Measurements from ENCODE around the gene ABCB6. TPM values are rescaled to one million over a fixed set of nuclear protein-coding genes. Genes with fewer than 3 reads are reported as not detected.
"Not testable (repeated sequence)": the region's sequence is repeated elsewhere in the genome, so short reads cannot be mapped to it uniquely, and the experiment has no call there.

Gene ABCB6
- total RNA-seq, 5 donors from 2014 or later (not counting 1 experiment from before 2014, with no cell fraction given): 4.1 to 16.5 (median 13.0) TPM

GRCh38 chr2:219204425-219205164 lies 14.2 kb downstream of the ABCB6 start:
- Histone ChIP-seq H3K27ac (ENCODE audit: low read length) (no peak overlapping the region), H3K9me3 (no peaks in the 10 kb centered on the region), H3K4me3 (ENCODE audit: control insufficient read depth in 1 of 2, extremely low read depth in 1 of 2, low read length in 1 of 2) (no peak overlapping the region), H3K4me1 (ENCODE audit: control insufficient read depth in 1 of 2, extremely low read depth in 1 of 2, insufficient read depth in 2 of 2, low read length in 2 of 2) (peaks cover 14 to 43% of the 10 kb centered on the region in 2 experiments), H3K27me3 (replicated peaks in 1 of 2; ENCODE audit: control insufficient read depth in 2 of 2, extremely low read depth in 1 of 2, insufficient read depth in 2 of 2, low read length in 1 of 2) (peaks cover 0 to under 1% of the 10 kb centered on the region in 2 experiments), H3K36me3 (ENCODE audit: control insufficient read depth in 2 of 2, extremely low read depth in 1 of 2, insufficient read depth in 1 of 2, low read length in 1 of 2) (peaks cover 0 to 22% of the 10 kb centered on the region in 2 donors)
- ChIA-PET POLR2A (interaction anchor here (0.6 kb wide), 3 partner anchors 32 to 47 kb away, joined by 3 to 5 read pairs (median 5); no protein-coding TSS in a partner anchor), CTCF (no interaction called here)
- Mint-ChIP-seq H3K4me3 (no peak overlapping the region), H3K27me3 (peaks cover 0 to under 1% of the 10 kb centered on the region in 2 donors), H3K27ac (peak overlapping the region; percentile 55 to 72), H3K36me3 (peaks cover 4% of the 10 kb centered on the region), H3K4me1 (peaks cover 36 to 40% (median 37%) of the 10 kb centered on the region in 3 donors), H3K9me3 (no peaks in the 10 kb centered on the region)
- DNase-seq: no peak
- 80% methylated on average over 1 of the region's 7 CpGs for WGBS (ENCODE audit: insufficient coverage)
- no peak for ATAC-seq (replicated peaks in 1 of 4)

GRCh38 chr2:219201331-219201730 lies 17.4 kb downstream of the ABCB6 start:
- H3K9me3 Mint-ChIP-seq; H3K27me3 ChIP-seq (replicated peaks in 1 of 2; ENCODE audit: control insufficient read depth in 2 of 2, extremely low read depth in 1 of 2, insufficient read depth in 2 of 2, low read length in 1 of 2); H3K27me3 Mint-ChIP-seq; H3K36me3 ChIP-seq (ENCODE audit: control insufficient read depth in 2 of 2, extremely low read depth in 1 of 2, insufficient read depth in 1 of 2, low read length in 1 of 2); H3K4me3 Mint-ChIP-seq; ATAC-seq (replicated peaks in 1 of 4); H3K4me3 ChIP-seq (ENCODE audit: control insufficient read depth in 1 of 2, extremely low read depth in 1 of 2, low read length in 1 of 2); H3K9me3 ChIP-seq; H3K27ac Mint-ChIP-seq; H3K36me3 Mint-ChIP-seq; POLR2A ChIA-PET; DNase-seq; H3K27ac ChIP-seq (ENCODE audit: low read length): not testable (repeated sequence)
- 85% methylated on average over 8 of the region's 21 CpGs for WGBS (ENCODE audit: insufficient coverage)
- CTCF ChIA-PET: interaction anchor here in 1 of 2 donors (0.6 kb wide), 1 partner anchor 294 kb away, joined by 3 read pairs; no protein-coding TSS in a partner anchor
- peaks cover 0 to 22% of the 10 kb centered on the region in 2 experiments for H3K4me1 ChIP-seq (ENCODE audit: control insufficient read depth in 1 of 2, extremely low read depth in 1 of 2, insufficient read depth in 2 of 2, low read length in 2 of 2)
- peaks cover 21 to 24% (median 21%) of the 10 kb centered on the region in 3 donors for H3K4me1 Mint-ChIP-seq

- Mint-ChIP-seq H3K27ac (peak overlapping the region; percentile 87 to 88), H3K4me1 (peaks cover 16 to 20% (median 16%) of the 10 kb centered on the region in 3 donors), H3K4me3 (peak overlapping the region; percentile 76 to 81 (median 78))
- DNase-seq: peak in 18 of 35 experiments; percentile 8 to 56 (median 24)
- not testable (repeated sequence) for H3K27me3 ChIP-seq (replicated peaks in 1 of 2; ENCODE audit: control insufficient read depth in 2 of 2, extremely low read depth in 1 of 2, insufficient read depth in 2 of 2, low read length in 1 of 2); H3K9me3 Mint-ChIP-seq; H3K36me3 Mint-ChIP-seq; ATAC-seq (replicated peaks in 1 of 4); H3K36me3 ChIP-seq (ENCODE audit: control insufficient read depth in 2 of 2, extremely low read depth in 1 of 2, insufficient read depth in 1 of 2, low read length in 1 of 2); H3K27me3 Mint-ChIP-seq; H3K9me3 ChIP-seq
- POLR2A ChIA-PET: interaction anchor here in 1 of 2 donors (0.7 kb wide), 1 partner anchor 134 kb away, joined by 7 read pairs; no protein-coding TSS in a partner anchor
- 50% methylated on average over 19 of the region's 26 CpGs for WGBS (ENCODE audit: insufficient coverage)
- CTCF ChIA-PET: interaction anchor here in 1 of 2 donors (0.6 to 1.1 kb wide), 4 partner anchors 11 to 295 kb away, joined by 3 to 10 read pairs (median 4); no protein-coding TSS in a partner anchor
- peaks cover 0 to 16% of the 10 kb centered on the region in 2 experiments for H3K4me1 ChIP-seq (ENCODE audit: control insufficient read depth in 1 of 2, extremely low read depth in 1 of 2, insufficient read depth in 2 of 2, low read length in 2 of 2)
- peak overlapping the region in 1 of 2 donors; percentile 39 for H3K4me3 ChIP-seq (ENCODE audit: control insufficient read depth in 1 of 2, extremely low read depth in 1 of 2, low read length in 1 of 2)
- H3K27ac ChIP-seq (ENCODE audit: low read length): peak overlapping the region; percentile 34
These were observed 18.0 kb downstream of the ABCB6 start for GRCh38 chr2:219200502-219201326.

GRCh38 chr2:219199470-219200211 lies 19.1 kb downstream of the ABCB6 start:
- CTCF ChIA-PET: interaction anchor here (0.6 to 1.1 kb wide), 5 partner anchors 18 to 65 kb away, joined by 3 to 5 read pairs (median 3); no protein-coding TSS in a partner anchor
- H3K27ac Mint-ChIP-seq: no peak overlapping the region
- H3K9me3 Mint-ChIP-seq: no peaks in the 10 kb centered on the region
- POLR2A ChIA-PET: interaction anchor here in 1 of 2 donors (0.5 kb wide), 1 partner anchor 12 kb away, joined by 7 read pairs; no protein-coding TSS in a partner anchor
- peak overlapping the region in 2 of 3 donors; percentile 40 to 81 for H3K4me3 Mint-ChIP-seq
- Histone ChIP-seq H3K4me3 (ENCODE audit: control insufficient read depth in 1 of 2, extremely low read depth in 1 of 2, low read length in 1 of 2) (no peak overlapping the region), H3K4me1 (ENCODE audit: control insufficient read depth in 1 of 2, extremely low read depth in 1 of 2, insufficient read depth in 2 of 2, low read length in 2 of 2) (peaks cover 0 to 15% of the 10 kb centered on the region in 2 experiments), H3K27me3 (replicated peaks in 1 of 2; ENCODE audit: control insufficient read depth in 2 of 2, extremely low read depth in 1 of 2, insufficient read depth in 2 of 2, low read length in 1 of 2) (peaks cover 0 to 3% of the 10 kb centered on the region in 2 experiments), H3K36me3 (ENCODE audit: control insufficient read depth in 2 of 2, extremely low read depth in 1 of 2, insufficient read depth in 1 of 2, low read length in 1 of 2) (no peaks in the 10 kb centered on the region), H3K9me3 (no peaks in the 10 kb centered on the region), H3K27ac (ENCODE audit: low read length) (no peak overlapping the region)
- H3K36me3 Mint-ChIP-seq: no peaks in the 10 kb centered on the region
- peaks cover 5 to 6% of the 10 kb centered on the region in 2 donors for H3K27me3 Mint-ChIP-seq
- no peak for DNase-seq
- H3K4me1 Mint-ChIP-seq: peaks cover 16 to 20% (median 16%) of the 10 kb centered on the region in 3 donors
- WGBS (ENCODE audit: insufficient coverage): 92% methylated on average over 2 of the region's 12 CpGs
- ATAC-seq (replicated peaks in 1 of 4): no peak

- ATAC-seq (replicated peaks in 1 of 4) (no peak), DNase-seq (no peak)
- H3K36me3 Mint-ChIP-seq: no peaks in the 10 kb centered on the region
- Histone ChIP-seq H3K4me1 (ENCODE audit: control insufficient read depth in 1 of 2, extremely low read depth in 1 of 2, insufficient read depth in 2 of 2, low read length in 2 of 2) (peaks cover 0 to 15% of the 10 kb centered on the region in 2 experiments), H3K4me3 (ENCODE audit: control insufficient read depth in 1 of 2, extremely low read depth in 1 of 2, low read length in 1 of 2) (no peak overlapping the region), H3K27ac (ENCODE audit: low read length) (no peak overlapping the region), H3K36me3 (ENCODE audit: control insufficient read depth in 2 of 2, extremely low read depth in 1 of 2, insufficient read depth in 1 of 2, low read length in 1 of 2) (no peaks in the 10 kb centered on the region), H3K9me3 (no peaks in the 10 kb centered on the region), H3K27me3 (replicated peaks in 1 of 2; ENCODE audit: control insufficient read depth in 2 of 2, extremely low read depth in 1 of 2, insufficient read depth in 2 of 2, low read length in 1 of 2) (peaks cover 0 to 3% of the 10 kb centered on the region in 2 experiments)
- H3K27me3 Mint-ChIP-seq: peaks cover 5 to 6% of the 10 kb centered on the region in 2 donors
- H3K4me3 Mint-ChIP-seq: peak overlapping the region in 1 of 3 donors; percentile 44
- POLR2A ChIA-PET: interaction anchor here in 1 of 2 donors (0.5 kb wide), 1 partner anchor 13 kb away, joined by 7 read pairs; no protein-coding TSS in a partner anchor
- 94% methylated on average over 4 of the region's 5 CpGs for WGBS (ENCODE audit: insufficient coverage)
- CTCF ChIA-PET: interaction anchor here in 1 of 2 donors (0.6 kb wide), 1 partner anchor 27 kb away, joined by 5 read pairs; no protein-coding TSS in a partner anchor
- peaks cover 16 to 20% (median 16%) of the 10 kb centered on the region in 3 donors for H3K4me1 Mint-ChIP-seq
- no peaks in the 10 kb centered on the region for H3K9me3 Mint-ChIP-seq
- no peak overlapping the region for H3K27ac Mint-ChIP-seq
These were observed 19.8 kb downstream of the ABCB6 start for GRCh38 chr2:219198974-219199373.
